ENCODE results near the gene DGKA.
"Not testable (repeated sequence)": the region's sequence is repeated elsewhere in the genome, so short reads cannot be mapped to it uniquely, and the experiment has no call there.

The DGKA gene

DNA sequence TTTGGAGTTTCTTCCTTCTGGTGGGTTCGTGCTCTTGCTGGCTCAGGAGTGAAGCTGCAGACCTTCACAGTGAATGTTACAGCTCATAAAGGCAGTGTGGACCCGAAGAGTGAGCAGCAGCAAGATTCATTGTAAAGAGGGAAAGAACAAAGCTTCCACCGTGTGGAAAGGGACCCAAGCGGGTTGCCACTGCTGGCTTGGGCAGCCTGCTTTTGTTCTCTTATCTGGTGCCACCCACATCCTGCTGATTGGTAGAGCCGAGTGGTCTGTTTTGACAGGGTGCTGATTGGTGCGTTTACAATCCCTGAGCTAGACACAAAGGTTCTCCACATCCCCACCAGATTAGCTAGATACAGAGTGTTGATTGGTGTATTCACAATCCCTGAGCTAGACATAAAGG lies 68.6 kb downstream of the DGKA start:
- not testable (repeated sequence) for DNase-seq

GRCh38 chr12:55999999-56000540 lies 69.1 kb downstream of the DGKA start:
- DNase-seq, result not testable (repeated sequence)

DNA sequence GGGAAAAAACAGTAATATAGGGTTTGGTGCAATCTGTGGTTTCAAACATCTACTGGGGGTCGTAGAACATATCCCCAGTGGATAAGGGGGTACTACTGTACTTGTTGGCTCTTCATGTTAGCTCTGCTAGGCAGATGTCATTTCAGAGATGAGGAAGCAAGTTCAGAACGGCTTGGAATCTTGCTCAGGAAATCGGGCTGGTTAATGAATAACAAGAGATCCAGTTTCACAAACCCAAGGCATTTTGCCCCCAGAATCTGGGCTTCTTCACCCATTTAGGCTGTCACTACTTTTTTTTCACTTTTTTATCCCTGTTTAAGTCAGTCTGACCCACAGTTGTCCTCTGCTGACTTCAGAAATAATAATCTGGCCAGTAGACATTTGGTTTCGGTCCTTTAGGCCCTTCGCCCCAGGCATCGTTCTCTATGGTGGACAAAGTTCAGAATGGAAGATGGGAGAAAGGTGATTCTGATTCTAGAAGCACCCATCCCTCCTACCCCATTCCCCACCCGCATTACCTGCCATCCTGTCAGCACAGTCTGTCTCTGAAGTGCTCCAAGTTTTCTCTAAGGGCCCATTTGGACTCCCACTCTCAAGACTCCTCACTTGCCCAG lies 70.6 kb downstream of the DGKA start:
- no peak for DNase-seq

DNA sequence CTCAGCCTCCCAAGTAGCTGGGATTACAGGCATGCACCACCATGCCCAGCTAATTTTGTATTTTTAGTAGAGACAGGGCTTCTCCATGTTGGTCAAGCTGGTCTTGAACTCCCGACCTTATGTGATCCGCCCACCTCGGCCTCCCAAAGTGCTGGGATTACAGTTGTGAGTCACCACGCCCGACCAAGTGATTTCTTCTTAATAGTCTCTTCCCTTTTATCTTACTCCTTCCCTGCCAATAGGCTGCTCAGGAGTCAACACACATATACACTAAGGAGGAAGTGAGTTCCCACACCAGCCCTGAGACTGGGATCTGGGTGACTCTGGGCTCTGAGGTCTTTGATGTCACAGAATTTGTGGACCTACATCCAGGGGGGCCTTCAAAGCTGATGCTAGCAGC lies 72.4 kb downstream of the DGKA start:
- DNase-seq, result peak; percentile 73 to 90 (median 77)

Measured in suppressor macrophage (primary cell).